ENCODE measurements around the gene MRPL34.

DNA sequence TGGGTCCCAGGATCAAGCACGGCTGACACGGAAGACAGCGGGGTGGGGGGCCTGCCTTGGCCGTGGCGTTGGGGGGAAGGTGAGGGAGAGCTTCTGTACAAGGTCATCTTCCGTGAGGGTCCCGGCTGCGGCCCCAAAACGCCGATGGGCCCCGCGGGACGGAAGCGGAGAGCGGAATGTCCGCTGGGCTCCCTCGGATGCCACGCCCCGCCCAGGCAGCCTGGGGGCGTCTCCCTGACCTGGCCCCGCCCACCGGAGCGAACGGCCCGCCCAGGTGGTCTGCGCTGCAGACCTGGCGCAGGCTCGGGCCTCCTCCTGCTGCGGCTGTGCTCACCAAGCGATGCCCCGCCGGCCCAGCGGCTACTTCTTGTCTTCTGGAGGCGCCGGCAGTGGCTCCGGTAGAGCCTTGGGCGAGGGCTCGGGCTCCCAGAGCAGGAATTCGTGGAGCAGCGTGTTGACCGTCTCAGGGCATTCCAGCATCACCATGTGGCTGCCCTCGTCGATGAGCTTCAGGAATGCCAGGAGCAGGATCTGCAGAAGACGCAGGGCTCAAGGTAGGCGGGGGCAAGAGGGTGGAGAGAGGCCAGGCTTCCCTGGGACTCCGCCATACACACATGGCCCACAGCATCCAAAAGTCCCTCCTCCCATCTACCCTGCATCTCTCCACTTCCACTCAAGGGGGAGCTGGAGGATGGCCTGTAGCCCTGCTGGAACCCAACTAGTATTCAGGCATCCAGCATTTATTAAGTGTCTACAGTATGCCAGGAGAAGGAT, 13.2 kb upstream of the MRPL34 start:
- peak; percentile 78 for TF ChIP-seq CTCF (IDR thresholded peaks at IDR 0.05; ENCODE audit: low read depth, low read length)
- TF ChIP-seq EZH2phosphoT487 (IDR thresholded peaks at IDR 0.05; ENCODE audit: low read depth): no peak
